GM12878 (cell line): ENCODE measurements around the gene TNFAIP2.

Experiments used
- CEBPB ChIP-seq, 2 experiments: fragments of 150-350 bp in 1 of 2; IDR thresholded peaks; 2 replicates each; pipeline ENCODE4 v1.6.1; 2012 to 2014; ENCODE audit warnings: low read depth in 2 of 2, low read length in 2 of 2, borderline replicate concordance in 1 of 2, inconsistent platforms in 1 of 2
- CTCF ChIP-seq, 3 experiments: IDR thresholded peaks in 2 of 3; conservative IDR thresholded peaks in 1 of 3; 2 replicates each; pipeline ENCODE4 v1.5.1; 2011; ENCODE audit warnings: low read depth in 3 of 3, low read length in 3 of 3, mild to moderate bottlenecking in 3 of 3, control low read depth in 2 of 3, moderate library complexity in 2 of 3, inconsistent platforms in 1 of 3, mixed read lengths in 1 of 3; ENCODE audit not compliant: control insufficient read depth in 2 of 3, insufficient read depth in 1 of 3; ENCODE audit errors: extremely low read depth in 1 of 3
- EZH2 ChIP-seq: IDR thresholded peaks from 2 replicates; pipeline ENCODE4 v1.6.1; 2012; ENCODE audit warnings: low read depth, mild to moderate bottlenecking, control low read depth, inconsistent platforms, low read length, borderline replicate concordance; ENCODE audit not compliant: control insufficient read depth
- FOXM1 ChIP-seq: IDR thresholded peaks from 2 replicates; pipeline ENCODE4 v1.6.1; 2012; ENCODE audit warnings: low read depth, mild to moderate bottlenecking, inconsistent platforms, low read length, moderate library complexity
- GABPA ChIP-seq: IDR thresholded peaks from 2 replicates; pipeline ENCODE4 v1.6.1; 2014; ENCODE audit warnings: antibody characterized with exemption, low read depth, mild to moderate bottlenecking, inconsistent platforms
- HDAC2 ChIP-seq: fragments of 200-600 bp; sonication (generic); IDR thresholded peaks from 2 replicates; pipeline ENCODE4 v1.6.1; 2017
- KDM1A ChIP-seq: fragments of 200-600 bp; sonication (generic); IDR thresholded peaks from 2 replicates; pipeline ENCODE4 v1.6.1; 2016; ENCODE audit warnings: borderline replicate concordance
- MXI1 ChIP-seq: fragments of 150-350 bp; IDR thresholded peaks from 2 replicates; pipeline ENCODE4 v1.6.1; 2011; ENCODE audit warnings: low read depth, mild to moderate bottlenecking, inconsistent platforms, low read length, improper control_type of control experiment
- RAD21 ChIP-seq: IDR thresholded peaks from 2 replicates; pipeline ENCODE4 v1.6.1; 2011; ENCODE audit warnings: mild to moderate bottlenecking, low read depth, low read length, moderate library complexity; ENCODE audit not compliant: insufficient read depth
- ZBED1 ChIP-seq: IDR thresholded peaks from 2 replicates; pipeline ENCODE4 v1.6.1; 2016; ENCODE audit warnings: borderline replicate concordance
- ZSCAN29 ChIP-seq: fragments of 450-650 bp; IDR thresholded peaks from 2 replicates; pipeline ENCODE4 v1.6.1; 2017; ENCODE audit warnings: mild to moderate bottlenecking, moderate library complexity

GRCh38 chr14:103111232-103111868 is 11.9 kb upstream of the TNFAIP2 start:
- TF ChIP-seq ZBED1 (no peak), EZH2 (no peak), CTCF (IDR thresholded peaks at IDR 0.05 in 2 of 3, conservative IDR thresholded peaks at IDR 0.05 in 1 of 3; ENCODE audit: control insufficient read depth in 2 of 3, extremely low read depth in 1 of 3, insufficient read depth in 1 of 3, low read depth in 3 of 3, low read length in 3 of 3) (no peak), ZSCAN29 (no peak), KDM1A (no peak), RAD21 (no peak), MXI1 (no peak), HDAC2 (no peak), FOXM1 (no peak), GABPA (no peak), CEBPB (IDR thresholded peaks at IDR 0.05; ENCODE audit: borderline replicate concordance in 1 of 2, low read depth in 2 of 2, low read length in 2 of 2) (no peak)
